Tibial nerve (tissue), 4 donors: ENCODE measurements around the gene HNRNPUL2. TPM values are rescaled to one million over a fixed set of nuclear protein-coding genes. Genes with fewer than 3 reads are reported as not detected.

Experiments used
- DNase-seq, 2 donors: peaks; one replicate each; pipeline ENCODE4 v3.0.0-alpha.2; 2019; ENCODE audit warnings: low spot score in 2 of 2
- H3K27ac ChIP-seq, 4 donors: fragments of 200-600 bp; sonication (generic) in 3 of 4; one replicate each; pipeline ENCODE4 v1.5.1; 2017 to 2019; ENCODE audit warnings: mild to moderate bottlenecking in 1 of 4
- H3K27me3 ChIP-seq, 2 donors: fragments of 200-600 bp; sonication (generic) in 1 of 2; one replicate each; pipeline versions ENCODE4 v1.5.1 to v1.6.0; 2017 to 2019
- H3K36me3 ChIP-seq, 3 donors: fragments of 200-600 bp; sonication (generic); one replicate each; pipeline ENCODE4 v1.5.1; 2018 to 2019
- H3K4me1 ChIP-seq, 4 donors: fragments of 200-600 bp; sonication (generic) in 3 of 4; one replicate each; pipeline ENCODE4 v1.5.1; 2017 to 2019
- H3K4me3 ChIP-seq, 4 donors: fragments of 200-600 bp; sonication (generic) in 3 of 4; one replicate each; pipeline ENCODE4 v1.5.1; 2017 to 2019; ENCODE audit warnings: mild to moderate bottlenecking in 1 of 4, moderate library complexity in 1 of 4
- H3K9me3 ChIP-seq, 4 donors: fragments of 200-600 bp; sonication (generic) in 3 of 4; one replicate each; pipeline ENCODE4 v1.5.1; 2017 to 2019
- EP300 ChIP-seq, 2 donors: sonication (generic); formaldehyde crosslinking; IDR thresholded peaks; one replicate each; pipeline ENCODE4 v1.6.1; 2017; ENCODE audit warnings: antibody characterized with exemption in 2 of 2, mild to moderate bottlenecking in 1 of 2
- POLR2A ChIP-seq, 2 donors: fragments of 450-650 bp; IDR thresholded peaks; one replicate each; pipeline ENCODE4 v1.6.1; 2017; ENCODE audit warnings: antibody characterized with exemption in 2 of 2, mild to moderate bottlenecking in 2 of 2, moderate library complexity in 2 of 2
- WGBS, 2 donors: methylation state at CpG; one replicate each; pipeline ENCODE4 v1.1.5; 2018; 5-methylcytosine and 5-hydroxymethylcytosine counted together
- total RNA-seq, 4 donors: library from RNA; depleted of rRNA; stranded (reverse); fragments of >200 nt; gene quantifications; one replicate each; pipeline ENCODE4 v1.1.0, GENCODE V29; 2016
- TF ChIP-seq, protein P1 (sequence below), 5 experiments: fragments of 200-600 bp in 3 of 5; fragments of 450-650 bp in 2 of 5; sonication (generic) in 3 of 5; IDR thresholded peaks; one replicate each; pipeline ENCODE4 v1.5.1; 2016 to 2019; ENCODE audit warnings: antibody characterized with exemption in 5 of 5, mild to moderate bottlenecking in 3 of 5, moderate library complexity in 2 of 5

HNRNPUL2 gene
- total RNA-seq, 4 donors from 2014 or later: 24.7 to 34.8 (median 28.6) TPM

- Histone ChIP-seq H3K9me3 (no peaks in the 10 kb centered on the region), H3K27me3 (no peaks in the 10 kb centered on the region), H3K4me1 (peaks cover 0 to 38% (median 16%) of the 10 kb centered on the region in 4 donors), H3K36me3 (peaks cover 14 to 71% (median 31%) of the 10 kb centered on the region in 3 donors), H3K27ac (no peak overlapping the region), H3K4me3 (no peak overlapping the region)
- TF ChIP-seq, protein P1, sequence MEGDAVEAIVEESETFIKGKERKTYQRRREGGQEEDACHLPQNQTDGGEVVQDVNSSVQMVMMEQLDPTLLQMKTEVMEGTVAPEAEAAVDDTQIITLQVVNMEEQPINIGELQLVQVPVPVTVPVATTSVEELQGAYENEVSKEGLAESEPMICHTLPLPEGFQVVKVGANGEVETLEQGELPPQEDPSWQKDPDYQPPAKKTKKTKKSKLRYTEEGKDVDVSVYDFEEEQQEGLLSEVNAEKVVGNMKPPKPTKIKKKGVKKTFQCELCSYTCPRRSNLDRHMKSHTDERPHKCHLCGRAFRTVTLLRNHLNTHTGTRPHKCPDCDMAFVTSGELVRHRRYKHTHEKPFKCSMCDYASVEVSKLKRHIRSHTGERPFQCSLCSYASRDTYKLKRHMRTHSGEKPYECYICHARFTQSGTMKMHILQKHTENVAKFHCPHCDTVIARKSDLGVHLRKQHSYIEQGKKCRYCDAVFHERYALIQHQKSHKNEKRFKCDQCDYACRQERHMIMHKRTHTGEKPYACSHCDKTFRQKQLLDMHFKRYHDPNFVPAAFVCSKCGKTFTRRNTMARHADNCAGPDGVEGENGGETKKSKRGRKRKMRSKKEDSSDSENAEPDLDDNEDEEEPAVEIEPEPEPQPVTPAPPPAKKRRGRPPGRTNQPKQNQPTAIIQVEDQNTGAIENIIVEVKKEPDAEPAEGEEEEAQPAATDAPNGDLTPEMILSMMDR (IDR thresholded peaks at IDR 0.05): no peak
- WGBS, 2 donors: 70 to 74% methylated on average over 6 of the region's 6 CpGs
- DNase-seq: no peak
These were observed 14.9 kb downstream of the HNRNPUL2 start for GRCh38 chr11:62712276-62712812.

DNA sequence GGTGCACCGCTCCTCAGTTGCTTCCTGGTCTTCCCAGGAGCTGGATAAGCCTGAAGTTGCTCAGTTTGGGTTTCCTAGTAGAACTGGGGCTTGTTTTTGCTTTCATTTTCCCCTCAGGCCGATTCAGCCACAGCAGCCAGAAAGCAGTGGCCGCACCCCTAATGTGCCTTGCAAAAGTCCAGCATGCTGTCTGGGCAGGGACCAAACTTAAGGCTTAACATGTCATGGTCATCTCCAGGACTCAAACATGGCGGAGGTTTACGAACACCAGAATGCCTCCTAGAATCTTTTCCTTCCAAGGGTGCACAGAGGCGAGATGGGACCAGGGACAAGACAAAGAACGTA, 17.3 kb downstream of the HNRNPUL2 start:
- H3K27ac ChIP-seq: peak overlapping the region; percentile 71 to 95 (median 92)
- H3K36me3 ChIP-seq: peaks cover 0 to 47% (median 9%) of the 10 kb centered on the region in 3 donors
- no peaks in the 10 kb centered on the region for H3K27me3 ChIP-seq
- H3K9me3 ChIP-seq: no peaks in the 10 kb centered on the region
- H3K4me1 ChIP-seq: peaks cover 0 to 47% (median 31%) of the 10 kb centered on the region in 4 donors
- H3K4me3 ChIP-seq: peak overlapping the region; percentile 25 to 70 (median 58)
- no peak for DNase-seq
- TF ChIP-seq EP300 (IDR thresholded peaks at IDR 0.05) (no peak), POLR2A (IDR thresholded peaks at IDR 0.05) (no peak)
- TF ChIP-seq, protein P1 (IDR thresholded peaks at IDR 0.05): peak in 1 of 5 experiments; percentile 7
- WGBS, 2 donors: 55 to 56% methylated on average over 6 to 7 of the region's 7 CpGs

- peak; percentile 97 to 98 for DNase-seq
- 1 to 2% methylated on average over 38 to 47 of the region's 47 CpGs for WGBS, 2 donors
- Histone ChIP-seq H3K4me3 (peak overlapping the region; percentile 25 to 70 (median 58)), H3K36me3 (peaks cover 0 to 41% (median 4%) of the 10 kb centered on the region in 3 donors), H3K4me1 (peaks cover 0 to 49% (median 31%) of the 10 kb centered on the region in 4 donors), H3K27ac (peak overlapping the region; percentile 71 to 95 (median 92)), H3K9me3 (no peaks in the 10 kb centered on the region), H3K27me3 (no peaks in the 10 kb centered on the region)
- TF ChIP-seq POLR2A (IDR thresholded peaks at IDR 0.05): peak; percentile 33 to 70
- TF ChIP-seq, protein P1 (IDR thresholded peaks at IDR 0.05): peak in 4 of 5 experiments; percentile 3 to 56 (median 18)
- TF ChIP-seq EP300 (IDR thresholded peaks at IDR 0.05): peak; percentile 79 to 87
These were observed 17.8 kb downstream of the HNRNPUL2 start for GRCh38 chr11:62709247-62710000.

- WGBS, 2 donors: 2 to 4% methylated on average over 7 of the region's 7 CpGs
- peak overlapping the region; percentile 25 to 70 (median 58) for H3K4me3 ChIP-seq
- TF ChIP-seq, protein P1 (IDR thresholded peaks at IDR 0.05): no peak
- TF ChIP-seq POLR2A (IDR thresholded peaks at IDR 0.05) (no peak), EP300 (IDR thresholded peaks at IDR 0.05) (no peak)
- H3K27ac ChIP-seq: peak overlapping the region; percentile 71 to 95 (median 92)
- H3K36me3 ChIP-seq: peaks cover 0 to 35% (median 0%) of the 10 kb centered on the region in 3 donors
- peaks cover 0 to 49% (median 31%) of the 10 kb centered on the region in 4 donors for H3K4me1 ChIP-seq
- no peak for DNase-seq
- H3K9me3 ChIP-seq: no peaks in the 10 kb centered on the region
- no peaks in the 10 kb centered on the region for H3K27me3 ChIP-seq
These were observed 18.5 kb downstream of the HNRNPUL2 start for GRCh38 chr11:62708793-62709192.

- Histone ChIP-seq H3K4me3 (peak overlapping the region in 2 of 4 donors; percentile 50 to 70), H3K36me3 (peaks cover 0 to 31% (median 0%) of the 10 kb centered on the region in 3 donors), H3K4me1 (peaks cover 0 to 49% (median 31%) of the 10 kb centered on the region in 4 donors), H3K9me3 (no peaks in the 10 kb centered on the region), H3K27ac (peak overlapping the region; percentile 71 to 95 (median 92)), H3K27me3 (no peaks in the 10 kb centered on the region)
- no peak for DNase-seq
- no peak for TF ChIP-seq POLR2A (IDR thresholded peaks at IDR 0.05)
- TF ChIP-seq, protein P1 (IDR thresholded peaks at IDR 0.05): no peak
- 71 to 79% methylated on average over 5 of the region's 5 CpGs for WGBS, 2 donors
These were observed 18.9 kb downstream of the HNRNPUL2 start for GRCh38 chr11:62708392-62708791.
